ENCODE measurements around the gene CBX5. TPM values are rescaled to one million over a fixed set of nuclear protein-coding genes. Genes with fewer than 3 reads are reported as not detected.
A peak's percentile ranks its signal among the peaks of the same experiment; 100 is the strongest.

The CBX5 gene
- total and polyA plus RNA-seq, 2 of the 8 experiments (the other 6 are each of a cell fraction or from before 2014, with no cell fraction given): 62.4 to 231 TPM

GRCh38 chr12:54193434-54193833, 86.5 kb downstream of the CBX5 start:
- Histone ChIP-seq H2BK120ac (replicated peaks; ENCODE audit: low read depth, low read length) (no peak overlapping the region), H3K27ac (ENCODE audit: low read depth, low read length) (no peak overlapping the region), H2BK5ac (ENCODE audit: low read depth, low read length) (no peak overlapping the region), H2AK5ac (ENCODE audit: low read depth, low read length) (no peak overlapping the region), H3K4me2 (ENCODE audit: insufficient read depth in 1 of 2, low read depth in 2 of 2, low read length in 2 of 2) (no peak overlapping the region), H3K9ac (replicated peaks in 1 of 4; ENCODE audit: extremely low read depth in 1 of 4, low read depth in 3 of 4, low read length in 3 of 4) (no peak overlapping the region), H3K56ac (replicated peaks; ENCODE audit: insufficient read length, low read depth, low read length) (no peak overlapping the region), H3K4me1 (replicated peaks in 1 of 4; ENCODE audit: control insufficient read depth in 3 of 4, insufficient read depth in 4 of 4, low read length in 3 of 4) (peaks cover 0 to 5% (median 0%) of the 10 kb centered on the region in 4 experiments; a peak in 3 of 7 replicates), H3K79me2 (ENCODE audit: control insufficient read depth in 1 of 2, insufficient read depth in 2 of 2, low read length in 2 of 2) (no peaks in the 10 kb centered on the region), H2BK12ac (ENCODE audit: low read depth, low read length) (0 out of 2 replicates have a peak overlapping the region, but pooled peaks have one; percentile 23), H3K18ac (ENCODE audit: extremely low read depth, low read length) (no peak overlapping the region), H3K27me3 (replicated peaks in 1 of 4; ENCODE audit: control insufficient read depth in 3 of 4, extremely low read depth in 1 of 4, insufficient read depth in 3 of 4, low read length in 3 of 4) (peaks cover 6 to 56% (median 32%) of the 10 kb centered on the region in 4 experiments), H3K23ac (ENCODE audit: insufficient read length) (no peak overlapping the region), H4K91ac (replicated peaks; ENCODE audit: insufficient read length, low read length) (no peak overlapping the region), H2AFZ (ENCODE audit: low read length) (no peak overlapping the region), H3K79me1 (ENCODE audit: low read depth, low read length) (no peaks in the 10 kb centered on the region), H2BK20ac (ENCODE audit: low read length) (0 out of 2 replicates have a peak overlapping the region, but pooled peaks have one; percentile 13), H2BK15ac (ENCODE audit: low read length) (no peak overlapping the region), H4K8ac (ENCODE audit: extremely low read depth, insufficient read depth, low read length) (no peak overlapping the region), H3K9me3 (ENCODE audit: insufficient read depth in 2 of 2, low read depth in 1 of 2, low read length in 1 of 2) (no peaks in the 10 kb centered on the region), H3K23me2 (ENCODE audit: low read depth, low read length) (no peaks in the 10 kb centered on the region), H3K14ac (ENCODE audit: insufficient read length) (no peak overlapping the region), H3K4ac (replicated peaks; ENCODE audit: insufficient read length, low read depth, low read length) (no peak overlapping the region), H3K4me3 (ENCODE audit: extremely low read depth in 1 of 4, insufficient read depth in 2 of 4, low read depth in 3 of 4, low read length in 4 of 4) (no peak overlapping the region), H3K36me3 (ENCODE audit: control insufficient read depth in 2 of 4, insufficient read depth in 4 of 4, low read length in 3 of 4) (no peaks in the 10 kb centered on the region), H4K5ac (ENCODE audit: insufficient read length, low read depth, low read length) (no peak overlapping the region), H4K20me1 (replicated peaks in 1 of 2; ENCODE audit: control insufficient read depth in 1 of 2, insufficient read depth in 2 of 2, low read length in 2 of 2) (peaks cover 0 to 2% of the 10 kb centered on the region in 2 experiments)
- TF ChIP-seq CREB1 (IDR thresholded peaks at IDR 0.05) (no peak), SUZ12 (IDR thresholded peaks at IDR 0.05; ENCODE audit: low read length) (peak; percentile 39; the same call in 1 of the 2 replicates), KDM4A (IDR thresholded peaks at IDR 0.05; ENCODE audit: low read depth, low read length, severe bottlenecking) (no peak), SIRT6 (IDR thresholded peaks at IDR 0.05; ENCODE audit: low read length) (no peak)
- ChIA-PET POLR2A (ENCODE audit: partially characterized antibody) (no interaction called here), CTCF (ENCODE audit: partially characterized antibody) (interaction anchor here (0.7 to 20.1 kb wide), 14 partner anchors 8 to 228 kb away, joined by 3 to 339 read pairs (median 7); partner anchors contain the start of genes HOXC5, HOXC6 and HOXC8)
- FAIRE-seq (no peak), DNase-seq (ENCODE audit: low read depth in 1 of 2, low spot score in 2 of 2) (no peak)
- WGBS, 2 experiments (ENCODE audit: extremely low coverage in 1 of 2, insufficient coverage in 1 of 2, insufficient read length in 1 of 2, insufficient replicate concordance in 2 of 2, low coverage in 1 of 2, low lambda C conversion rate in 2 of 2, missing lambda C conversion rate in 1 of 2): 71% methylated on average over 7 of the region's 7 CpGs; no CpG with 5 or more reads in 1 of the 2 experiments
